Kidney (tissue), 14 donors: ENCODE results near the gene TMEM238L. TPM values are rescaled to one million over a fixed set of nuclear protein-coding genes. Genes with fewer than 3 reads are reported as not detected.
A peak's percentile ranks its signal among the peaks of the same experiment; 100 is the strongest.

ENCODE experiments used
- DNase-seq, 5 donors: peaks; one replicate each; pipeline ENCODE4 v3.0.0-alpha.2; 2013 to 2020
- FAIRE-seq: peaks from 2 replicates; lab custom pipeline; 2012; peaks lifted over from hg19 to GRCh38; lab: Jason Lieb, UNC
- H3K27ac ChIP-seq, 2 donors: one replicate each; pipeline ENCODE4 v1.7.0; 2013; ENCODE audit warnings: low read depth in 2 of 2, low read length in 2 of 2, inconsistent platforms in 1 of 2
- H3K27me3 ChIP-seq: one replicate; pipeline ENCODE4 v1.7.1; 2013; ENCODE audit warnings: low read length, inconsistent platforms; ENCODE audit not compliant: control insufficient read depth, insufficient read depth
- H3K36me3 ChIP-seq, 3 donors: one replicate each; pipeline versions ENCODE4 v1.7.0 to v1.7.1; 2013; ENCODE audit warnings: low read length in 3 of 3, control low read depth in 1 of 3, inconsistent platforms in 1 of 3; ENCODE audit not compliant: insufficient read depth in 3 of 3, control insufficient read depth in 2 of 3
- H3K4me1 ChIP-seq, 3 donors: one replicate each; pipeline versions ENCODE4 v1.7.0 to v1.7.1; 2013; ENCODE audit warnings: low read length in 3 of 3, inconsistent platforms in 1 of 3, low read depth in 1 of 3; ENCODE audit not compliant: control insufficient read depth in 2 of 3, insufficient read depth in 2 of 3
- H3K4me3 ChIP-seq, 3 donors: one replicate each; pipeline versions ENCODE4 v1.7.0 to v1.8.1; 2013; ENCODE audit warnings: low read length in 3 of 3, control low read depth in 1 of 3, inconsistent platforms in 1 of 3
- H3K9ac ChIP-seq, 3 donors: one replicate each; pipeline versions ENCODE4 v1.7.0 to v1.7.1; 2013; ENCODE audit warnings: low read length in 3 of 3, control low read depth in 1 of 3, inconsistent platforms in 1 of 3
- H3K9me3 ChIP-seq, 3 donors: one replicate each; pipeline versions ENCODE4 v1.7.0 to v1.7.1; 2013; ENCODE audit warnings: low read length in 3 of 3, control low read depth in 1 of 3, inconsistent platforms in 1 of 3; ENCODE audit not compliant: control insufficient read depth in 2 of 3, insufficient read depth in 1 of 3
- intact Hi-C: fragments of 100-400 bp; cut with DNase I; formaldehyde crosslinking; loops from one replicate; pipeline ENCODE4 v1.11.1; 2022
- polyA plus RNA-seq: library from polyadenylated mRNA; stranded (reverse); fragments of 350-450 nt; fragmentation: Illumina TruSeq; extraction: RNeasy Lipid Tissue Mini Kit (QIAGEN cat#74804); gene quantifications from one replicate; pipeline ENCODE4 v1.2.3, GENCODE V29; 2014; ENCODE audit warnings: low read depth, low replicate concordance; ENCODE audit not compliant: insufficient read depth
- total RNA-seq: library from RNA; stranded (reverse); fragmentation: NEBNext Ultra II Directional; extraction: Animal tissue kit (Norgen Biotek cat#: 25700); gene quantifications from one replicate; pipeline ENCODE4 v1.2.1, GENCODE V29; 2021
- TF ChIP-seq, protein P1 (sequence below): IDR thresholded peaks from 3 replicates; pipeline ENCODE4 v1.5.1; 2012; ENCODE audit warnings: mild to moderate bottlenecking, moderate library complexity, borderline replicate concordance; ENCODE audit not compliant: insufficient read depth; ENCODE audit errors: extremely low read depth
- donor health status: control.
- donor health status: control.
- donor health status: control.
- donor health status: control.
- donor health status: control.
- donor health status: DM: yes; HTN: yes; CAD: no.
- donor health status: Normal renal cell carcinoma (clear cell type).

Gene TMEM238L
- total and polyA plus RNA-seq, 2 donors from 2014 or later, result 0.47 to 3.2 TPM

DNA sequence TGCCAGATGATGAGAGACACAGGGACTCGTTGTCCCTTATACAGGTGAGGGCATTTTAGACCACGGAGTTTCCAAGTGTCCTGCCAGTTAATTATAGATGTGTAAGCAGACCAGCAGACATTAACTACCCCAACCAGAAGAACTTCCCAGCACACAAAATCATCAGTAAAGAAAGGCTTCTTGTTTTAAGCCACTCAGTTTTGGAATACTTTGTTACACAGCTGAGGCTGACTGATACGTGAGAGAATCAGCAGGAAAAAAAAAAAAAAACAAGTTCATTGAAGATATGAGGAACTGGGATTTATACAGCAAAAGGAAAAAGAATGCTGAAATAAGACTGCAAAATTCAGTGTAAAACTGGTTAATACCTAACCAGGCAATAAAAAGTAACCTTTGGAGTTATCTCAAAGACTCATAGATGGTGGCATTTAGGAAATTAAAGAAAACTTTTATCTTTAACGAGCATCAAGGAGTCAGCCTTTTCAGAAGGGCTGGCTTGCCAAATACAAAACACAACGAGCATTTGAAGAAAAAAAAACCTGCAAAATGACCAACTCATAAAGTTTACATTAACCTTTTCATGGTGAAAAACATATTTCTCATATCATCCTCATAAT lies 28.1 kb downstream of the TMEM238L start:
- FAIRE-seq (peak; percentile 13), DNase-seq (no peak)
- intact Hi-C loops, result no loop called here
- TF ChIP-seq, protein P1, sequence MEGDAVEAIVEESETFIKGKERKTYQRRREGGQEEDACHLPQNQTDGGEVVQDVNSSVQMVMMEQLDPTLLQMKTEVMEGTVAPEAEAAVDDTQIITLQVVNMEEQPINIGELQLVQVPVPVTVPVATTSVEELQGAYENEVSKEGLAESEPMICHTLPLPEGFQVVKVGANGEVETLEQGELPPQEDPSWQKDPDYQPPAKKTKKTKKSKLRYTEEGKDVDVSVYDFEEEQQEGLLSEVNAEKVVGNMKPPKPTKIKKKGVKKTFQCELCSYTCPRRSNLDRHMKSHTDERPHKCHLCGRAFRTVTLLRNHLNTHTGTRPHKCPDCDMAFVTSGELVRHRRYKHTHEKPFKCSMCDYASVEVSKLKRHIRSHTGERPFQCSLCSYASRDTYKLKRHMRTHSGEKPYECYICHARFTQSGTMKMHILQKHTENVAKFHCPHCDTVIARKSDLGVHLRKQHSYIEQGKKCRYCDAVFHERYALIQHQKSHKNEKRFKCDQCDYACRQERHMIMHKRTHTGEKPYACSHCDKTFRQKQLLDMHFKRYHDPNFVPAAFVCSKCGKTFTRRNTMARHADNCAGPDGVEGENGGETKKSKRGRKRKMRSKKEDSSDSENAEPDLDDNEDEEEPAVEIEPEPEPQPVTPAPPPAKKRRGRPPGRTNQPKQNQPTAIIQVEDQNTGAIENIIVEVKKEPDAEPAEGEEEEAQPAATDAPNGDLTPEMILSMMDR, result no peak
- no peak overlapping the region for H3K27ac ChIP-seq
- peaks cover 0 to 5% (median 0%) of the 10 kb centered on the region in 3 donors for H3K9me3 ChIP-seq
- H3K36me3 ChIP-seq, result no peaks in the 10 kb centered on the region
- no peak overlapping the region for H3K9ac ChIP-seq
- H3K4me3 ChIP-seq, result peak overlapping the region in 1 of 3 donors; percentile 14
- no peaks in the 10 kb centered on the region for H3K4me1 ChIP-seq
- H3K27me3 ChIP-seq, result no peaks in the 10 kb centered on the region

- no peak for FAIRE-seq
- intact Hi-C loops, result no loop called here
- no peak overlapping the region for H3K9ac ChIP-seq
- no peak overlapping the region for H3K27ac ChIP-seq
- no peak for DNase-seq
- H3K4me1 ChIP-seq, result no peaks in the 10 kb centered on the region
- TF ChIP-seq, protein P1, result no peak
- H3K9me3 ChIP-seq, result peaks cover 0 to 5% (median 0%) of the 10 kb centered on the region in 3 donors
- no peaks in the 10 kb centered on the region for H3K36me3 ChIP-seq
- no peak overlapping the region for H3K4me3 ChIP-seq
- H3K27me3 ChIP-seq, result no peaks in the 10 kb centered on the region
Measured at GRCh38 chr17:10775058-10775457, 28.8 kb downstream of the TMEM238L start.

DNA sequence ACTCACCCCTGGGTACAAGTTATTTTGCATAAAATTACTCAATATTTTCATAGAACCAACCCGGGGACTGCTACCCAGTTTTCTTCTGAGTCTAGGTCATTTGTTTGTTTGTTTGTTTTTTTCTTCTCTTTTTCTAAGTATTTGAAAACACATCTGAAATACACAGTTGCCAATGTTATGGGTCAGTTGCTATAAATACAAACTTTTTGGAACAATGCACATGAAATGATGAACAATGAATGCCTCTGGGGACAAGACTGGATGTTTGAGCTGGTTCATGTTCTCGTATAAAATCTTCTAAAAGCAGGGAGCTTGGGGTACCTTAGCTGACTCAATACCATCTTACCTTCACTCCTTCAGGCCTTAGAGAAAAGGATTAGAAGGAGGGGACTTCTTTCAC lies 30.5 kb downstream of the TMEM238L start:
- no peak for DNase-seq
- Histone ChIP-seq H3K4me1 (no peaks in the 10 kb centered on the region), H3K27me3 (no peaks in the 10 kb centered on the region), H3K9me3 (peaks cover 0 to 5% (median 0%) of the 10 kb centered on the region in 3 donors), H3K4me3 (no peak overlapping the region), H3K27ac (no peak overlapping the region), H3K36me3 (no peaks in the 10 kb centered on the region), H3K9ac (no peak overlapping the region)
- TF ChIP-seq, protein P1, result no peak
- FAIRE-seq, result no peak
- intact Hi-C loops, result no loop called here
